ENCODE results near the gene OR7C1.

DNA sequence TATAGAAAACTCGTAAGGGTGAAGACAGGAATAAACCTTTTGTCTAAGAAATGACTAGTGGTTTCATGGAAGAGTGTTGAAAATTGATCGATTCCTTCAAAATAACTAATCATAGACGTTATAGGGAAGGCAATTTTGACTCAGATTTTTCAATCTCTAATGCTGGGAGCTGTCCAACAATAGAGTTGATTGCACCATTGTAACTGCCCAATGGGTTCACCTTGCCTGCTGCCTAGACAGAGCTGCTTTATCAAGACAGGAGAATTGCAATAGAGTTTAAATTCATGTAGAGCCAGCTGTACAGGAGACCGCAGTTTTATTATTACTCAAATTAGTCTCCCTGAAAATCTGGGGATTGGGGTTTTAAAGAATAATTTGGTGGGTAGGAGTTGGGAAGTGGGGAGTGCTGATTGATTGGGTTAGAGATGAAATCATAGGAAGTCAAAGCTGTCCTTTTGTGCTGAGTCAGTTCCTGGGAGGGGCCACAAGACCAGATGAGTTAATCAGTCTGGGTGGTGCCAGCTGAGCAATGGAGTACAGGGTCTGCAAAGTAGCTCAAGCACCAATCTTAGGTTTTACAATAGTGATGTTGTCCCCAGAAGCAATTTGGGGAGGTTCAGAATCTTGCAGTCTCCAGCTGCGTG is 39.8 kb downstream of the OR7C1 start:
- TF ChIP-seq EP300 (IDR thresholded peaks at IDR 0.05) (no peak), POLR2A (IDR thresholded peaks at IDR 0.05) (no peak)

Measured in gastroesophageal sphincter (tissue), 2 donors.